Suprapubic skin (tissue), 4 donors: Measurements from ENCODE around the gene NCLN. TPM values are rescaled to one million over a fixed set of nuclear protein-coding genes. Genes with fewer than 3 reads are reported as not detected.
A peak's percentile ranks its signal among the peaks of the same experiment; 100 is the strongest.

Experiments
- DNase-seq, 2 donors: peaks; one replicate each; pipeline ENCODE4 v3.0.0-alpha.2; 2019; ENCODE audit warnings: low spot score in 2 of 2
- H3K27ac ChIP-seq: fragments of 200-600 bp; sonication (generic); one replicate; pipeline ENCODE4 v1.5.1; 2019
- H3K27me3 ChIP-seq: fragments of 200-600 bp; sonication (generic); one replicate; pipeline ENCODE4 v1.5.1; 2019
- H3K36me3 ChIP-seq: fragments of 200-600 bp; sonication (generic); one replicate; pipeline ENCODE4 v1.5.1; 2019
- H3K4me1 ChIP-seq: fragments of 200-600 bp; sonication (generic); one replicate; pipeline ENCODE4 v1.5.1; 2019
- H3K4me3 ChIP-seq: fragments of 200-600 bp; sonication (generic); one replicate; pipeline ENCODE4 v1.5.1; 2019; ENCODE audit warnings: mild to moderate bottlenecking
- H3K9me3 ChIP-seq: fragments of 200-600 bp; sonication (generic); one replicate; pipeline ENCODE4 v1.5.1; 2019
- CTCF ChIP-seq, 2 donors: fragments of 200-600 bp in 1 of 2; fragments of 450-650 bp in 1 of 2; sonication (generic) in 1 of 2; IDR thresholded peaks; one replicate each; pipeline ENCODE4 v1.5.1; 2016 to 2019; ENCODE audit warnings: antibody characterized with exemption in 2 of 2, mild to moderate bottlenecking in 1 of 2, moderate library complexity in 1 of 2
- EP300 ChIP-seq: sonication (generic); formaldehyde crosslinking; IDR thresholded peaks from one replicate; pipeline ENCODE4 v1.6.1; 2017; ENCODE audit warnings: antibody characterized with exemption
- POLR2A ChIP-seq, 2 donors: fragments of 450-650 bp; IDR thresholded peaks; one replicate each; pipeline ENCODE4 v1.6.1; 2017; ENCODE audit warnings: antibody characterized with exemption in 2 of 2, mild to moderate bottlenecking in 2 of 2, moderate library complexity in 2 of 2
- POLR2AphosphoS5 ChIP-seq, 3 donors: sonication (generic); formaldehyde crosslinking; IDR thresholded peaks; one replicate each; pipeline ENCODE4 v1.6.1; 2017; ENCODE audit warnings: antibody characterized with exemption in 3 of 3
- WGBS: methylation state at CpG from one replicate; pipeline ENCODE4 v1.1.5; 2018; 5-methylcytosine and 5-hydroxymethylcytosine counted together
- total RNA-seq, 4 donors: library from RNA; depleted of rRNA; stranded (reverse); fragments of >200 nt; gene quantifications; one replicate each; pipeline ENCODE4 v1.1.0, GENCODE V29; 2016

NCLN gene
- total RNA-seq, 4 donors from 2014 or later: 31.1 to 66.7 (median 35.0) TPM

DNA sequence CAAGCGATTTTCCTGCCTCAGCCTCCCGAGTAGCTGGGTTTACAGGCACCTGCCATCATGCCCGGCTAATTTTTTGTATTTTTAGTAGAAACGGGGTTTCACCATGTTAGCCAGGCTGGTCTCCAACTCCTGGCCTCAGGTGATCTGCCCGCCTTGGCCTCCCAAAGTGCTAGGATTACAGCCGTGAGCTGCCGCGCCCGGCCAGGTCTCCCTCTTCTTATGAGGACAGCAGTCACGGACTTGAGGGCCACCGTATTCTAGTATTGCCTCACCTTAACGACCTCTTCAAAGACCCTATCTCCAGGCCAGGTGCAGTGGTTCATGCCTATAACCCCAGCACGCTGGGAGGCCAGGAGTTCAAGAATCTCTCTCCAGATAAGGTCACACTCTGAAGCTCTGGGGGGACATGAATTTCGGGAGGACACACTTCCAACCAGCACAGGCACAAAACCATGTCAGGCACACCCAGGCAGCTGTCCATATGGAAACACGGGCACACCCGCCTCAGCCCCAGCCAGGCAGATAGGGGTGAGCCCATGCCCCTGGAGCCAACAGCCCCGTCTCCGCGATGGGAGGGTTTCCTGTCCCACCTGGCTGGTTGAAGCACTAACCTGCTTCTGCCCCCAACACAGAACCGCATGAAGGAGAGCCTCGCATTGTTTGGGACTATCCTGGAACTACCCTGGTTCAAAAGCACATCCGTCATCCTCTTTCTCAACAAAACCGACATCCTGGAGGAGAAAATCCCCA, 28.5 kb upstream of the NCLN start:
- H3K27me3 ChIP-seq: no peaks in the 10 kb centered on the region
- H3K4me1 ChIP-seq: peaks cover 17% of the 10 kb centered on the region
- H3K36me3 ChIP-seq: peaks cover 27% of the 10 kb centered on the region
- no peak overlapping the region for H3K4me3 ChIP-seq
- no peak for DNase-seq
- TF ChIP-seq EP300: no peak
- TF ChIP-seq POLR2A (IDR thresholded peaks at IDR 0.05): no peak
- H3K9me3 ChIP-seq: no peaks in the 10 kb centered on the region
- 79% methylated on average over 23 of the region's 23 CpGs for WGBS
- no peak overlapping the region for H3K27ac ChIP-seq

DNA sequence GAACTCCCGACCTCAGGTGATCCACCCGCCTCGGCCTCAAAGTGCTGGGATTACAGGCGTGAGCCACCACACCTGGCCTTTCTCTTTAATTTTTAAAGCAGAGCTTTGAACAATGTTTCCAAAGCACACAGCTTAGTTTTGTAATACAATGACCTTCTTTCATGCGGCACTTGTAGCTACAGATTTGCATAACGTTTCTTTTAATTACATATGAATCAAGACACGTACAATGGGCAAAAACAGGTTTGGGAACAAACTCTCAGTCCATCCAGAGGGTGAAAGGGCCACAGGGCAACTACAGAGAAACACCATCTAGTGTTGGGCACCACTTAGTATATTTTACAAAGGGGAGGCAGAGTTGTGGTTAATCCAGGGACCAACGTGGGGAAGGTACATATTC, 26.2 kb upstream of the NCLN start:
- H3K27ac ChIP-seq: no peak overlapping the region
- TF ChIP-seq EP300 (no peak), POLR2A (IDR thresholded peaks at IDR 0.05) (no peak), POLR2AphosphoS5 (IDR thresholded peaks at IDR 0.05) (no peak), CTCF (IDR thresholded peaks at IDR 0.05) (no peak)
- no peak overlapping the region for H3K4me3 ChIP-seq
- peaks cover 37% of the 10 kb centered on the region for H3K36me3 ChIP-seq
- 84% methylated on average over 8 of the region's 8 CpGs for WGBS
- peaks cover 16% of the 10 kb centered on the region for H3K4me1 ChIP-seq
- no peaks in the 10 kb centered on the region for H3K9me3 ChIP-seq
- no peaks in the 10 kb centered on the region for H3K27me3 ChIP-seq
- no peak for DNase-seq

DNA sequence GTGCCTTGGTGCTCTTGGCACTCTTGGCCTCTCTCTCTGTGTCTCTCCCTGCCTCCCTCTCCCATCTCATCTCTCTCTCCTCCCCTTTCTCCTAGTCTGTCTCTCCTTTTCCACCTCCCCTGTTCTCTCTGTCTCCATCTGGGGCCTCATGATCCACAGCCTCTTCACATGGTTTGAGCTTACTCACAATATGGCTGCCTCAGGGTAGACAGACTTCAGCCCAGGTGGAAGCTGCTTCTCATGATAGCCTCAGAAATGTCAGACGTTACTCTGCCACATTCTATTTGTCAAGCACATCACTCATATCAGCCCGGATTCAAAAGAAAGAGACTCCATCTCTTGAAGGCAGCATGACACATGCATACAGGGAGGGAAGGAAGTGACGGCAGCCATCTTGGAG, 25.5 kb upstream of the NCLN start:
- Histone ChIP-seq H3K36me3 (peaks cover 37% of the 10 kb centered on the region), H3K27ac (no peak overlapping the region), H3K9me3 (no peaks in the 10 kb centered on the region), H3K27me3 (no peaks in the 10 kb centered on the region), H3K4me3 (no peak overlapping the region), H3K4me1 (peaks cover 11% of the 10 kb centered on the region)
- 89% methylated on average over 3 of the region's 3 CpGs for WGBS
- TF ChIP-seq POLR2AphosphoS5 (IDR thresholded peaks at IDR 0.05) (no peak), CTCF (IDR thresholded peaks at IDR 0.05) (no peak), EP300 (no peak), POLR2A (IDR thresholded peaks at IDR 0.05) (no peak)
- DNase-seq: no peak

DNA sequence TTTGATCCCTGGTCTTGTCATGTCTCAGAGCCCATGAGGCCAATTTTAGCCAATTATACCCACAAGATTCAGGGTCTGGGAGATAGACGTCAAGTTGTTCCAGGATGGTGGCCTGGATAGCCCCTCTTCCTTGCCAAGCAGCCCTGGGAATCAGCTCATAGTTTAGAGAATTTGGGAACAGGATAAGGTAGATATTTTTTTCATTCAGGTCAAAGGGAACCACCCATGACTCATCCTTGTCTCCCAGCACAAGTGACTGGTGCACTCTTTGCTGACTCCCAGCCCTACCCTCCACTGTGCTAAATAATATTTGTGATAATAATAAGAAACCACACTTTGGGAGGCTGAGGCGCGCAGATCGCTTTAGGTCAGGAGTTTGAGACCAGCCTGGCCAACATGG, 24.3 kb upstream of the NCLN start:
- Histone ChIP-seq H3K27ac (no peak overlapping the region), H3K4me3 (no peak overlapping the region), H3K27me3 (no peaks in the 10 kb centered on the region), H3K36me3 (peaks cover 39% of the 10 kb centered on the region), H3K9me3 (no peaks in the 10 kb centered on the region), H3K4me1 (peaks cover 4% of the 10 kb centered on the region)
- no peak for TF ChIP-seq POLR2A (IDR thresholded peaks at IDR 0.05)
- WGBS: 86% methylated on average over 4 of the region's 4 CpGs
- no peak for DNase-seq

GRCh38 chr19:3162418-3163229, 23.1 kb upstream of the NCLN start:
- 80% methylated on average over 10 of the region's 38 CpGs for WGBS
- Histone ChIP-seq H3K27me3 (no peaks in the 10 kb centered on the region), H3K4me1 (peaks cover 4% of the 10 kb centered on the region), H3K9me3 (no peaks in the 10 kb centered on the region), H3K4me3 (no peak overlapping the region), H3K27ac (no peak overlapping the region), H3K36me3 (peaks cover 39% of the 10 kb centered on the region)
- no peak for DNase-seq
- no peak for TF ChIP-seq CTCF (IDR thresholded peaks at IDR 0.05)
- TF ChIP-seq EP300: no peak
- TF ChIP-seq POLR2AphosphoS5 (IDR thresholded peaks at IDR 0.05): no peak
- TF ChIP-seq POLR2A (IDR thresholded peaks at IDR 0.05): no peak

DNA sequence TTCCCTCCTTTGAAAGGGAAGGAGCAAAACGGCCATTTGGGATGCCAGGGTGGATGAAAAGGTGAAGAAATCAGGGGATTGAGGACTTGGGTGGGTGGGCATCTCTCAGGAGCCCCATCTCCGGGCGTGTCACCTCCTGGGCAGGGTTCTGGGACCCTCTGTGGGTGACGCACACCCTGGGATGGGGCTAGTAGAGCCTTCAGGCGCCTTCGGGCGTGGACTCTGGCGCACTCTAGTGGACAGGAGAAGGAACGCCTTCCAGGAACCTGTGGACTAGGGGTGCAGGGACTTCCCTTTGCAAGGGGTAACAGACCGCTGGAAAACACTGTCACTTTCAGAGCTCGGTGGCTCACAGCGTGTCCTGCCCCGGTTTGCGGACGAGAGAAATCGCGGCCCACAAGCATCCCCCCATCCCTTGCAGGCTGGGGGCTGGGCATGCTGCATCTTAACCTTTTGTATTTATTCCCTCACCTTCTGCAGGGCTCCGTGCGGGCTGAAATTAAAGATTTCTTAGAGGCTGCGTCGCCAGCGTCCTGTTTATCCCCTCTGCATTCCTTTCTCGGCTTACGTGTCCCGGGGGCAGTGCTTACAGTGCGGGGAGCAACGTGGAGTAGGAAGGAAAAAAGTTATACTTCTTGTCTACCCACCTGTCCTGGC, 22.4 kb upstream of the NCLN start:
- WGBS: 26% methylated on average over 20 of the region's 27 CpGs
- TF ChIP-seq CTCF (IDR thresholded peaks at IDR 0.05) (peak; percentile 74 to 94), POLR2AphosphoS5 (IDR thresholded peaks at IDR 0.05) (no peak)
- H3K4me1 ChIP-seq: peaks cover 4% of the 10 kb centered on the region
- no peaks in the 10 kb centered on the region for H3K27me3 ChIP-seq
- no peak overlapping the region for H3K4me3 ChIP-seq
- DNase-seq: peak in 1 of 2 donors; percentile 68
- peaks cover 39% of the 10 kb centered on the region for H3K36me3 ChIP-seq
- no peaks in the 10 kb centered on the region for H3K9me3 ChIP-seq
- no peak overlapping the region for H3K27ac ChIP-seq
